ENCODE measurements around the gene B3GNT2. TPM values are rescaled to one million over a fixed set of nuclear protein-coding genes. Genes with fewer than 3 reads are reported as not detected.
"Not testable (repeated sequence)": the region's sequence is repeated elsewhere in the genome, so short reads cannot be mapped to it uniquely, and the experiment has no call there.

B3GNT2 gene
- total RNA-seq (2014; rRNA removed; shearing (Covaris generic)) (70.4 and 73.1 TPM in 2 replicates), polyA plus RNA-seq (2016; fragmentation: Nextera tagmentation; extraction: Ambion mirVana) (32.3 and 35.5 TPM in 2 replicates)
- long read RNA-seq, transcript B3GNT2-201 (2 exons, 2,763 nt), result major isoform, 23 of 27 reads
- long read RNA-seq, partial matches to known transcripts, result 3 of 27 reads
- long read RNA-seq, other reads (novel, unspliced or antisense), result 1 of 27 reads

- H3K4me1 Mint-ChIP-seq, result peaks cover 31% of the 10 kb centered on the region
- peak within 1 kb of the TSS; percentile 96 for H2AFZ ChIP-seq
- no peaks in the 10 kb centered on the region for H3K36me3 ChIP-seq (ENCODE audit: insufficient read depth)
- DNase-seq (ENCODE audit: low spot score), result peak; percentile 88
- H3K4me1 ChIP-seq (ENCODE audit: insufficient read depth), result peaks cover 38% of the 10 kb centered on the region
- no peaks in the 10 kb centered on the region for H3K27me3 ChIP-seq (ENCODE audit: insufficient read depth)
- H3K4me2 ChIP-seq, result peak within 1 kb of the TSS; percentile 99
- H3K4me3 Mint-ChIP-seq, result peak within 1 kb of the TSS; percentile 87
- no peaks in the 10 kb centered on the region for H3K9me2 ChIP-seq (ENCODE audit: insufficient read depth)
- peak within 1 kb of the TSS; percentile 91 for H3K27ac ChIP-seq (ENCODE audit: low read depth)
- H3K79me2 ChIP-seq (replicated peaks; ENCODE audit: insufficient read depth), result peaks cover 44% of the 10 kb centered on the region
- peaks cover 35% of the 10 kb centered on the region for H4K20me1 ChIP-seq (replicated peaks; ENCODE audit: insufficient read depth)
- peaks cover 7% of the 10 kb centered on the region; the same call in 2 of the 3 replicates for H3K9me3 Mint-ChIP-seq
- H3K27me3 Mint-ChIP-seq (ENCODE audit: insufficient read depth, low read depth, poor library complexity), result peaks cover 15% of the 10 kb centered on the region
- H3F3A ChIP-seq (replicated peaks; ENCODE audit: low read depth), result peaks cover 10% of the 10 kb centered on the region; the same call in 1 of the 2 replicates
- peak; percentile 66 for ATAC-seq
- TF ChIP-seq ZNF331 (CRISPR knock-in tag; IDR thresholded peaks at IDR 0.05; ENCODE audit: low read depth) (no peak), ZNF114 (CRISPR knock-in tag; IDR thresholded peaks at IDR 0.05) (no peak), REST (IDR thresholded peaks at IDR 0.05; ENCODE audit: unreplicated experiment) (no peak), CREB1 (CRISPR knock-in tag; IDR thresholded peaks at IDR 0.05; ENCODE audit: low read depth) (0 out of 2 replicates have a peak, but pooled peaks have one; percentile 52), NANOG (IDR thresholded peaks at IDR 0.05; ENCODE audit: borderline replicate concordance) (no peak), JUNB (IDR thresholded peaks at IDR 0.05; ENCODE audit: unreplicated experiment) (no peak), ETS1 (IDR thresholded peaks at IDR 0.05) (no peak; the same call in 1 of the 2 replicates), POLR2AphosphoS5 (IDR thresholded peaks at IDR 0.05; ENCODE audit: low read depth) (peak; percentile 74)
- TF ChIP-seq, protein P1, sequence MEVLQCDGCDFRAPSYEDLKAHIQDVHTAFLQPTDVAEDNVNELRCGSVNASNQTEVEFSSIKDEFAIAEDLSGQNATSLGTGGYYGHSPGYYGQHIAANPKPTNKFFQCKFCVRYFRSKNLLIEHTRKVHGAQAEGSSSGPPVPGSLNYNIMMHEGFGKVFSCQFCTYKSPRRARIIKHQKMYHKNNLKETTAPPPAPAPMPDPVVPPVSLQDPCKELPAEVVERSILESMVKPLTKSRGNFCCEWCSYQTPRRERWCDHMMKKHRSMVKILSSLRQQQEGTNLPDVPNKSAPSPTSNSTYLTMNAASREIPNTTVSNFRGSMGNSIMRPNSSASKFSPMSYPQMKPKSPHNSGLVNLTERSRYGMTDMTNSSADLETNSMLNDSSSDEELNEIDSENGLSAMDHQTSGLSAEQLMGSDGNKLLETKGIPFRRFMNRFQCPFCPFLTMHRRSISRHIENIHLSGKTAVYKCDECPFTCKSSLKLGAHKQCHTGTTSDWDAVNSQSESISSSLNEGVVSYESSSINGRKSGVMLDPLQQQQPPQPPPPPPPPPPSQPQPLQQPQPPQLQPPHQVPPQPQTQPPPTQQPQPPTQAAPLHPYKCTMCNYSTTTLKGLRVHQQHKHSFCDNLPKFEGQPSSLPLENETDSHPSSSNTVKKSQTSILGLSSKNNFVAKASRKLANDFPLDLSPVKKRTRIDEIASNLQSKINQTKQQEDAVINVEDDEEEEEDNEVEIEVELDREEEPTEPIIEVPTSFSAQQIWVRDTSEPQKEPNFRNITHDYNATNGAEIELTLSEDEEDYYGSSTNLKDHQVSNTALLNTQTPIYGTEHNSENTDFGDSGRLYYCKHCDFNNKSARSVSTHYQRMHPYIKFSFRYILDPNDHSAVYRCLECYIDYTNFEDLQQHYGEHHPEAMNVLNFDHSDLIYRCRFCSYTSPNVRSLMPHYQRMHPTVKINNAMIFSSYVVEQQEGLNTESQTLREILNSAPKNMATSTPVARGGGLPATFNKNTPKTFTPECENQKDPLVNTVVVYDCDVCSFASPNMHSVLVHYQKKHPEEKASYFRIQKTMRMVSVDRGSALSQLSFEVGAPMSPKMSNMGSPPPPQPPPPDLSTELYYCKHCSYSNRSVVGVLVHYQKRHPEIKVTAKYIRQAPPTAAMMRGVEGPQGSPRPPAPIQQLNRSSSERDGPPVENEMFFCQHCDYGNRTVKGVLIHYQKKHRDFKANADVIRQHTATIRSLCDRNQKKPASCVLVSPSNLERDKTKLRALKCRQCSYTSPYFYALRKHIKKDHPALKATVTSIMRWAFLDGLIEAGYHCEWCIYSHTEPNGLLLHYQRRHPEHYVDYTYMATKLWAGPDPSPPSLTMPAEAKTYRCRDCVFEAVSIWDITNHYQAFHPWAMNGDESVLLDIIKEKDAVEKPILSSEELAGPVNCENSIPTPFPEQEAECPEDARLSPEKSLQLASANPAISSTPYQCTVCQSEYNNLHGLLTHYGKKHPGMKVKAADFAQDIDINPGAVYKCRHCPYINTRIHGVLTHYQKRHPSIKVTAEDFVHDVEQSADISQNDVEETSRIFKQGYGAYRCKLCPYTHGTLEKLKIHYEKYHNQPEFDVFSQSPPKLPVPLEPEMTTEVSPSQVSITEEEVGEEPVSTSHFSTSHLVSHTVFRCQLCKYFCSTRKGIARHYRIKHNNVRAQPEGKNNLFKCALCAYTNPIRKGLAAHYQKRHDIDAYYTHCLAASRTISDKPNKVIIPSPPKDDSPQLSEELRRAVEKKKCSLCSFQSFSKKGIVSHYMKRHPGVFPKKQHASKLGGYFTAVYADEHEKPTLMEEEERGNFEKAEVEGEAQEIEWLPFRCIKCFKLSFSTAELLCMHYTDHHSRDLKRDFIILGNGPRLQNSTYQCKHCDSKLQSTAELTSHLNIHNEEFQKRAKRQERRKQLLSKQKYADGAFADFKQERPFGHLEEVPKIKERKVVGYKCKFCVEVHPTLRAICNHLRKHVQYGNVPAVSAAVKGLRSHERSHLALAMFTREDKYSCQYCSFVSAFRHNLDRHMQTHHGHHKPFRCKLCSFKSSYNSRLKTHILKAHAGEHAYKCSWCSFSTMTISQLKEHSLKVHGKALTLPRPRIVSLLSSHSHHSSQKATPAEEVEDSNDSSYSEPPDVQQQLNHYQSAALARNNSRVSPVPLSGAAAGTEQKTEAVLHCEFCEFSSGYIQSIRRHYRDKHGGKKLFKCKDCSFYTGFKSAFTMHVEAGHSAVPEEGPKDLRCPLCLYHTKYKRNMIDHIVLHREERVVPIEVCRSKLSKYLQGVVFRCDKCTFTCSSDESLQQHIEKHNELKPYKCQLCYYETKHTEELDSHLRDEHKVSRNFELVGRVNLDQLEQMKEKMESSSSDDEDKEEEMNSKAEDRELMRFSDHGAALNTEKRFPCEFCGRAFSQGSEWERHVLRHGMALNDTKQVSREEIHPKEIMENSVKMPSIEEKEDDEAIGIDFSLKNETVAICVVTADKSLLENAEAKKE (CRISPR knock-in tag; IDR thresholded peaks at IDR 0.05), result no peak
- peak within 1 kb of the TSS; percentile 81; the same call in 1 of the 2 replicates for H3K27ac Mint-ChIP-seq
- 0 out of 3 replicates have a peak, but pooled peaks cover 6% of the 10 kb centered on the region for H3K36me3 Mint-ChIP-seq (ENCODE audit: low read depth)
- peak within 1 kb of the TSS; percentile 99 for H3K4me3 ChIP-seq
Observed at GRCh38 chr2:62195421-62196277, at the start of gene B3GNT2. B3GNT2 (plus strand) TSS chr2:62196115; CDS start chr2:62222221, 26,106 bp downstream.

GRCh38 chr2:62146790-62147189, 49.1 kb upstream of the B3GNT2 start:
- not testable (repeated sequence) for H3K4me3 ChIP-seq; H3K4me3 Mint-ChIP-seq; H3F3A ChIP-seq (replicated peaks; ENCODE audit: low read depth); H3K27ac ChIP-seq (ENCODE audit: low read depth); H3K9me3 Mint-ChIP-seq; DNase-seq (ENCODE audit: low spot score); ATAC-seq; H3K79me2 ChIP-seq (replicated peaks; ENCODE audit: insufficient read depth); H3K36me3 ChIP-seq (ENCODE audit: insufficient read depth); H4K20me1 ChIP-seq (replicated peaks; ENCODE audit: insufficient read depth); H3K27me3 Mint-ChIP-seq (ENCODE audit: insufficient read depth, low read depth, poor library complexity); H3K9me2 ChIP-seq (ENCODE audit: insufficient read depth); H3K36me3 Mint-ChIP-seq (ENCODE audit: low read depth); H3K27me3 ChIP-seq (ENCODE audit: insufficient read depth); H2AFZ ChIP-seq; H3K27ac Mint-ChIP-seq; H3K4me2 ChIP-seq
- H3K4me1 ChIP-seq (ENCODE audit: insufficient read depth), result peaks cover 14% of the 10 kb centered on the region
- H3K4me1 Mint-ChIP-seq, result peaks cover 15% of the 10 kb centered on the region
